ENCODE data around the gene PSIP1.

Gene PSIP1

GRCh38 chr9:15501179-15501578, 9.6 kb downstream of the PSIP1 start:
- Histone ChIP-seq H3K9me3 (replicated peaks; ENCODE audit: low read length) (no peaks in the 10 kb centered on the region), H3K36me3 (ENCODE audit: insufficient read depth, low read length) (peaks cover 15% of the 10 kb centered on the region), H3K4me2 (ENCODE audit: low read length) (no peak overlapping the region), H3K9ac (ENCODE audit: low read depth, low read length) (no peak overlapping the region), H3K4me1 (ENCODE audit: control insufficient read depth, insufficient read depth, low read length) (no peaks in the 10 kb centered on the region), H3K27me3 (ENCODE audit: control insufficient read depth, insufficient read depth, low read length) (no peaks in the 10 kb centered on the region), H3K4me3 (ENCODE audit: low read length) (no peak overlapping the region)

GRCh38 chr9:15499139-15499538, 11.6 kb downstream of the PSIP1 start:
- Histone ChIP-seq H3K36me3 (ENCODE audit: insufficient read depth, low read length) (peaks cover 3% of the 10 kb centered on the region), H3K9ac (ENCODE audit: low read depth, low read length) (no peak overlapping the region), H3K4me3 (ENCODE audit: low read length) (no peak overlapping the region), H3K4me1 (ENCODE audit: control insufficient read depth, insufficient read depth, low read length) (no peaks in the 10 kb centered on the region), H3K27me3 (ENCODE audit: control insufficient read depth, insufficient read depth, low read length) (no peaks in the 10 kb centered on the region), H3K4me2 (ENCODE audit: low read length) (no peak overlapping the region), H3K9me3 (replicated peaks; ENCODE audit: low read length) (no peaks in the 10 kb centered on the region)

DNA sequence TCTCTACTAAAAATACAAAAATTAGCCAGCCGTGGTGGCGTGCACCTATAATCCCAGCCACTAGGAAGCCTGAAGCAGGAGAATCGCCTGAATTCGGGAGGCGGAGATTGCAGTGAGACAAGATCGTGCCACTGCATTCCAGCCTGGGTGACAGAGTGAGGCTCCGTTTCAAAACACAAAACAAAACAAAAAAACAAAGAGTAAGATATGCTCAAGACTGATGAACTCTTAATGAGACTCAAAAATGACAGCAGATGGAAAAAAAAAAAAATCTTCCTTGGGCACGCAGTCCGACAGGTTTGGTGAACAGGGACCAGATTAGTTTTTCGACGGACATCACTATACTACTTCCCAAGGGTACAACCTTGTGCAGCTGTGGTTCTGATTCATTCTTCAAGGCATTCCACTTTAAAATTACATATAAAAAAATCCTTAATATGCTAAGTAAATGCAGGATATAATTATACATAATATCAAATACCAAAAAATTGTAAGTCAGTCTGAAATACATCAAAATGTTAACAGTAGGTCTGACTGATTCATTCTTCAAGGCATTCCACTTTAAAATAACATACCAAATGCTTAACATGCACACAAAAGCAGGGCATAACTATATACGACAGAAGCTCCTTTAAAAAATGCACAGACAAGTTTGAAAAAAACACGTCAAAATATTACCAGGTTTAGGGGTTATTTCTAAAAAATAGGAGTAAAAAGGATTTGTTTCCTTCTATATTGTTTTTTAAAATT, 12.3 kb downstream of the PSIP1 start:
- H3K4me3 ChIP-seq (ENCODE audit: low read length) = no peak overlapping the region
- no peaks in the 10 kb centered on the region for H3K27me3 ChIP-seq (ENCODE audit: control insufficient read depth, insufficient read depth, low read length)
- H3K36me3 ChIP-seq (ENCODE audit: insufficient read depth, low read length) = peaks cover 3% of the 10 kb centered on the region
- no peaks in the 10 kb centered on the region for H3K9me3 ChIP-seq (replicated peaks; ENCODE audit: low read length)
- H3K4me2 ChIP-seq (ENCODE audit: low read length) = no peak overlapping the region
- H3K9ac ChIP-seq (ENCODE audit: low read depth, low read length) = no peak overlapping the region
- H3K4me1 ChIP-seq (ENCODE audit: control insufficient read depth, insufficient read depth, low read length) = no peaks in the 10 kb centered on the region

DNA sequence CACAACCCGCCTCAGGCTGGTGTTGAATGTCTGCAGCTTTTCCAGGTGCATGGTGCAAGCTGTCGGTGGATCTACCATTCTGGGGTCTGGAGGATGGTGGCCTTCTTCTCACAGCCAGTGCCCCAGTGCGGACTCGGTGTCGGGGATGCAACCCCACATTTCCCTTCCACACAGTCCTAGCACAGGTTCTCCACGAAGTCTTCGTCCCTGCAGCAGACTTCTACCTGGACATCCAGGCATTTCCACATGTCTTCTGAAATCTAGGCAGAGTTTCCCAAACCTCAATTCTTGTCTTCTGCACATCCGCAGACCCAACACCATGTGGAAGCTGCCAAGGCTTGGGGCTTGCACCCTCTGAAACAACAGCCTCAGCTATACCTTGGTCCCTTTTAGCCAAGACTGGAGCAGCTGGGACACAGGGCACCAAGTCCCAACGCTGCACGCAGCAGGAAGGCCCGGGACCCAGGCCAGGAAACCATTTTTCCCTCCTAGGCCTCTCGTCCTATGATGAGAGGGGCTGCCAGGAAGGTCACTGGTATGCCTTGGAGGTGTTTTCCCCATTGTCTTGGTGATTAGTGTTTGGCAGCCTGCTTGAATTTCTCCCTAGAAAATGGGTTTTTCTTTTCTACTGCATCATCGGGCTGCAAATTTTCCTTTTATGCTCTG, 18.2 kb downstream of the PSIP1 start:
- Histone ChIP-seq H3K4me2 (ENCODE audit: low read length) (no peak overlapping the region), H3K36me3 (ENCODE audit: insufficient read depth, low read length) (peaks cover 3% of the 10 kb centered on the region), H3K27me3 (ENCODE audit: control insufficient read depth, insufficient read depth, low read length) (no peaks in the 10 kb centered on the region), H3K9ac (ENCODE audit: low read depth, low read length) (no peak overlapping the region), H3K4me1 (ENCODE audit: control insufficient read depth, insufficient read depth, low read length) (no peaks in the 10 kb centered on the region), H3K9me3 (replicated peaks; ENCODE audit: low read length) (no peaks in the 10 kb centered on the region), H3K4me3 (ENCODE audit: low read length) (no peak overlapping the region)

- Histone ChIP-seq H3K4me3 (ENCODE audit: low read length) (no peak overlapping the region), H3K9me3 (replicated peaks; ENCODE audit: low read length) (no peaks in the 10 kb centered on the region), H3K27me3 (ENCODE audit: control insufficient read depth, insufficient read depth, low read length) (no peaks in the 10 kb centered on the region), H3K4me1 (ENCODE audit: control insufficient read depth, insufficient read depth, low read length) (no peaks in the 10 kb centered on the region), H3K36me3 (ENCODE audit: insufficient read depth, low read length) (peaks cover 3% of the 10 kb centered on the region), H3K4me2 (ENCODE audit: low read length) (no peak overlapping the region), H3K9ac (ENCODE audit: low read depth, low read length) (no peak overlapping the region)
These were observed 18.8 kb downstream of the PSIP1 start for GRCh38 chr9:15491950-15492349.

- no peak overlapping the region for H3K9ac ChIP-seq (ENCODE audit: low read depth, low read length)
- peaks cover 5% of the 10 kb centered on the region for H3K4me1 ChIP-seq (ENCODE audit: control insufficient read depth, insufficient read depth, low read length)
- peaks cover 3% of the 10 kb centered on the region for H3K36me3 ChIP-seq (ENCODE audit: insufficient read depth, low read length)
- no peaks in the 10 kb centered on the region for H3K27me3 ChIP-seq (ENCODE audit: control insufficient read depth, insufficient read depth, low read length)
- H3K9me3 ChIP-seq (replicated peaks; ENCODE audit: low read length) = no peaks in the 10 kb centered on the region
- no peak overlapping the region for H3K4me2 ChIP-seq (ENCODE audit: low read length)
- H3K4me3 ChIP-seq (ENCODE audit: low read length) = no peak overlapping the region
These were observed 24.7 kb downstream of the PSIP1 start for GRCh38 chr9:15485836-15486666.

DNA sequence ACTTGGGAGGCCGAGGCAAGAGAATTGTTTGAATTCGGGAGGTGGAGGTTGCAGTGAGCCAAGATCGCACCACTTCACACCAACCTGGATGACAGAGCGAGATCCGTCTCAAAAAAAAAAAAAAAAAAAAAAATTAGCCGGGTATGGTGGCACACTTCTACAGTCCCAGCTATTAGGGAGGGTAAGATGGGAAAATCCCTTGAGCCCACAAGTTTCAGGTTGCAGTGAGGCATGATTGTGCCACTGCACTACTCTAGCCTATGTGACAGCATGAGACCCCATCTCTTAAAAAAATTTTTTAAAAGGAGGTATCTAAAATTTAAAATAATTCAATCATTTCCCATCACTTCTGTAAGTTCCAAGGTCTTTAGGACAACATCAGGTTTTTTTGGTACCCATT, 26.0 kb downstream of the PSIP1 start:
- H3K27me3 ChIP-seq (ENCODE audit: control insufficient read depth, insufficient read depth, low read length) = no peaks in the 10 kb centered on the region
- peaks cover 5% of the 10 kb centered on the region for H3K4me1 ChIP-seq (ENCODE audit: control insufficient read depth, insufficient read depth, low read length)
- H3K9me3 ChIP-seq (replicated peaks; ENCODE audit: low read length) = no peaks in the 10 kb centered on the region
- H3K4me3 ChIP-seq (ENCODE audit: low read length) = no peak overlapping the region
- H3K4me2 ChIP-seq (ENCODE audit: low read length) = no peak overlapping the region
- no peak overlapping the region for H3K9ac ChIP-seq (ENCODE audit: low read depth, low read length)
- H3K36me3 ChIP-seq (ENCODE audit: insufficient read depth, low read length) = peaks cover 9% of the 10 kb centered on the region

GRCh38 chr9:15482146-15482545, 28.6 kb downstream of the PSIP1 start:
- H3K4me2 ChIP-seq (ENCODE audit: low read length) = no peak overlapping the region
- H3K4me1 ChIP-seq (ENCODE audit: control insufficient read depth, insufficient read depth, low read length) = peaks cover 5% of the 10 kb centered on the region
- no peaks in the 10 kb centered on the region for H3K9me3 ChIP-seq (replicated peaks; ENCODE audit: low read length)
- no peaks in the 10 kb centered on the region for H3K27me3 ChIP-seq (ENCODE audit: control insufficient read depth, insufficient read depth, low read length)
- H3K4me3 ChIP-seq (ENCODE audit: low read length) = no peak overlapping the region
- H3K9ac ChIP-seq (ENCODE audit: low read depth, low read length) = no peak overlapping the region
- peaks cover 6% of the 10 kb centered on the region for H3K36me3 ChIP-seq (ENCODE audit: insufficient read depth, low read length)

- H3K9me3 ChIP-seq (replicated peaks; ENCODE audit: low read length) = no peaks in the 10 kb centered on the region
- H3K4me1 ChIP-seq (ENCODE audit: control insufficient read depth, insufficient read depth, low read length) = no peaks in the 10 kb centered on the region
- no peak overlapping the region for H3K9ac ChIP-seq (ENCODE audit: low read depth, low read length)
- H3K36me3 ChIP-seq (ENCODE audit: insufficient read depth, low read length) = peaks cover 6% of the 10 kb centered on the region
- H3K4me3 ChIP-seq (ENCODE audit: low read length) = no peak overlapping the region
- H3K27me3 ChIP-seq (ENCODE audit: control insufficient read depth, insufficient read depth, low read length) = no peaks in the 10 kb centered on the region
- no peak overlapping the region for H3K4me2 ChIP-seq (ENCODE audit: low read length)
These were observed 30.7 kb downstream of the PSIP1 start for GRCh38 chr9:15480028-15480427.

DNA sequence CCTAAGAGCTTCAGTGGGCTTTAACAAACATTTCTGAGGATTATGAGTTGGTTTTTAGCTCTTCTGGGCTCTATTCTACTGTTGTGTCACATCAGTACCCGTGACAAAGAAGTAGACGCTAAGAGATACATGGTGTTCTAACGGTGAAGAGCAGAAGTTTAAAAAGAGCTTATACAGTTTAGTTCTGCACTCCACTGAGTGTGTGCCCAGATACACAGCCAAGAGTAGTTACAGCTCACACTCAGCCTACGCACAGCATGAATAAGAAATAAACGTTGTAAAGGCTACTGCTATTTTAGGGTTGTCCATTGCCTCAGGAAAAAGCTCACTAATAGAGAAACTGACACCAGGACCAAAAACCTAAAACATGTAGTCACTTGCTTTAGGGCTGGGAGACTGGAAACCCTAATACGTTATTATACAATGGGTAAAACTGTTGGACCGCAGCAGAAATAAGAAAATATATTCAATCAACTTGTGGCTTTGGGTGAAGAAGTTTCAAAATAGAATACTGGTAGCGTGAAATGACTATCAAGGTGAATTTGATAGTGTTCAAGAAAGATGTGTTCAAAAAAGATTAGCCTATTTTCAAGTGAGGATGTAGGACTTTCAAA, 34.7 kb downstream of the PSIP1 start:
- peaks cover 26% of the 10 kb centered on the region for H3K36me3 ChIP-seq (ENCODE audit: insufficient read depth, low read length)
- no peaks in the 10 kb centered on the region for H3K9me3 ChIP-seq (replicated peaks; ENCODE audit: low read length)
- H3K4me1 ChIP-seq (ENCODE audit: control insufficient read depth, insufficient read depth, low read length) = no peaks in the 10 kb centered on the region
- H3K4me2 ChIP-seq (ENCODE audit: low read length) = no peak overlapping the region
- no peaks in the 10 kb centered on the region for H3K27me3 ChIP-seq (ENCODE audit: control insufficient read depth, insufficient read depth, low read length)
- no peak overlapping the region for H3K9ac ChIP-seq (ENCODE audit: low read depth, low read length)
- no peak overlapping the region for H3K4me3 ChIP-seq (ENCODE audit: low read length)

DNA sequence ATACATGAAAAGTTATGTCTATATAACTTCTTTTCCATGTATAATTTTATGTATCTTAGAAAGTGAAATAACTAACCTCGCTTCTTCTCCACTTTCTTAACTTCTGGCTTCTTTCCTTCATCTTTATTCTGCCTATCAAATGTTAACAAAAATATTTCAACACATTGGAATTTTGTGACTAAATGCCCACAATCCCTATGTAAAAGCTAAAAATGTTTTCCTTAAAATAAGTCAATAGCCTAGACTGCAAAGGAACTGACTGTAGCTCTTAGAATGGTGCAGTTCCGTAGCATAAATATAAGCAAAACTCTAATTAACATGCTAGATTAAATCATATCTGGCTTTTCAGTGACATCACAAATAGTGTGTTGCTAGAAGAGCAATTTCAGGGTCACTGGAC, 40.9 kb downstream of the PSIP1 start:
- Histone ChIP-seq H3K9me3 (replicated peaks; ENCODE audit: low read length) (no peaks in the 10 kb centered on the region), H3K4me2 (ENCODE audit: low read length) (no peak overlapping the region), H3K9ac (ENCODE audit: low read depth, low read length) (no peak overlapping the region), H3K4me1 (ENCODE audit: control insufficient read depth, insufficient read depth, low read length) (peaks cover 3% of the 10 kb centered on the region), H3K4me3 (ENCODE audit: low read length) (no peak overlapping the region), H3K27me3 (ENCODE audit: control insufficient read depth, insufficient read depth, low read length) (no peaks in the 10 kb centered on the region), H3K36me3 (ENCODE audit: insufficient read depth, low read length) (peaks cover 56% of the 10 kb centered on the region)
